Right renal cortex interstitium (tissue), 3 donors: Measurements from ENCODE around the gene CD46. TPM values are rescaled to one million over a fixed set of nuclear protein-coding genes. Genes with fewer than 3 reads are reported as not detected.
A peak's percentile ranks its signal among the peaks of the same experiment; 100 is the strongest.

ENCODE experiments used
- DNase-seq, 3 donors: peaks; one replicate each; pipeline ENCODE4 v3.0.0-alpha.2; 2013; ENCODE audit warnings: low read depth in 3 of 3, low spot score in 2 of 3
- polyA plus RNA-seq, 3 donors: library from polyadenylated mRNA; unstranded; fragments of 120-200 nt; gene quantifications; one replicate each; pipeline ENCODE4 v1.2.1, GENCODE V29; 2013; ENCODE audit not compliant: insufficient read length in 3 of 3

The CD46 gene
- polyA plus RNA-seq, 3 donors: 344 to 380 (median 359) TPM

DNA sequence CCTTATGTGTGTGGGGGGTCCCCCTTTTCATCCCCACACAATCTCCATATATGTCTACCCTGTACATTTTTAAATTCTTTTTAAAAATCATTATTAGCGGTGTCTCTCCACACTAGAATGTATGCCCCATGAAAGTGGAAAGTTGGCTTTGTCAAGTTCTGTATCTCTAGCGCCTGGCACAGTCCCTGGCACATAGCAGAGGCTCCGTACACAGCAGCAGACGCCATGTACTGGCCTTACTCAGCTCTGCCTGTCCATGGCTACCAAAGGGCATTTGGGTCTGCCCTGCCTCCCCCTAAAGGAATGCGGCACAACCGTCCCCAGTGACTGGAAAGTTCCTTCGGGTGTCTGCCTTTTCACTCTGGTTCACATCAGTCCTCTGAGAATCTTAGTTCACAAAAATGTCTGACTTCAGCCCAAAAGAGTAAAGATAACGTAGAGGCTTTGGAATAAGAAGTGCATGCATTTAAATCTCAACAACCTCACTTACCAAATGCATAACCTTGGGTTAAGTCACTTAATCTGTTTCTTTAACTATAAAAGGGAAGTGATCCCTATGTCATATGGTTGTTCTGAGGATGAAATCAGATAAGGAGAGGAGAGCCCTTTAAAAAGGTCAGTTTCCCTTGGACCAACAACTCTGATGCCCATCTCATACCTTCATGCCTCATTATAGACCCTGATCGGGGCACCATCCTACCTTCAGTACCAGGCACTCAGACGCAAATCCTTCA lies 61.1 kb downstream of the CD46 start:
- DNase-seq: no peak

DNA sequence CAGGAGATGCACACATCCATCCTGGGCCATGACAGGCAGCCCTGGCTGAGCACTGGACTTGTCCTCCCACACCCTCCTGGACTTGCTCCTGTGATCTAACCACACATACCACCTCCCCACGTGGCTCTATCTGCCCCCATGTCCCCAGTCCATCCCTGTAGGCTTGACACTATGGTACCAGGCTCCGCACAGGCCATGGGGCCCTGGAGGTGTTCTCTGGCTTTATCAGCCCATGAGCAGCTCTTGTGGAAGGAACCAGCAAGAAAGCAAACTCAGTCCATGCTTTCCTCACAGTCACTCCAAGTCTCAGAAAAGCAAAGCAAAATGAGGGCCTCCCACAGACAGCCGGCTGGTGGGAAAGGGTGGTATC lies 61.6 kb downstream of the CD46 start:
- no peak for DNase-seq

DNA sequence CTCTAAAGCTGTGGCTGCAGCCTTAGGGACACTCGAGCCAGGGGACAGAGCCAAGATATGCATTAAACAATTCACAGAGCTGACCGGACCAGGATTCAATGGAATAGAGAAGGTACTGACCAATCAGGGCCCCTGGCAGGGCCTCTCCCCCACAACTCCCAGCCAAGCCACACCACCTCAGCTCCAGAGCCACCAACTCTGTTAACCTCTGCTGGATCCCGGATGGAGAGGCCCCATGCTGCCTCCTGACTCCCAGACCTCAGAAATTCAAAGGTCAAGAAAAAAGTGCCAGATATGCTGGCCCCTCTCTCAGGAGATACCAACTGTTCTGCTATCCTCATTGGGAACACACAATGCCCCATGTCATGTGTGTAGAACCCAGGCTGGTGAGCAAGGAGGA lies 62.1 kb downstream of the CD46 start:
- DNase-seq: no peak

DNA sequence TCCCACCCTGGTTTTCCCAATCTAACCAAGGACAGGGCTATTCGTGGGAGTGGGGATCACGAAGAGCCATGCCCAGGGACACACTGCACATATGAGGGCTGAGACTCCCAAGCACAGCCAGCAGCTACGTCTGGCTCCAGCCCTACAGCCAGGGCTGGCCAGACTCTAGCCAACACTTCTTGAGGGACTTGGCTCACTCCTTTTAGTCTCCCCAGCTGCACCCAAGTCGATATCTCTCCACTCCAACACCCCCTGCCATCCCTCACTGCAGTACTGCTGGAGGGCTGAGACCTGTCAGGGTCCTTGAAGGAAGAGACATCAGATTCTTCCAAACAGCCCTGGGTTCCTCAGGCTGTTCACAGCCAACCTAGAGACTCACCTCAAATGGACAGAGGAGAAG lies 62.6 kb downstream of the CD46 start:
- no peak for DNase-seq

DNA sequence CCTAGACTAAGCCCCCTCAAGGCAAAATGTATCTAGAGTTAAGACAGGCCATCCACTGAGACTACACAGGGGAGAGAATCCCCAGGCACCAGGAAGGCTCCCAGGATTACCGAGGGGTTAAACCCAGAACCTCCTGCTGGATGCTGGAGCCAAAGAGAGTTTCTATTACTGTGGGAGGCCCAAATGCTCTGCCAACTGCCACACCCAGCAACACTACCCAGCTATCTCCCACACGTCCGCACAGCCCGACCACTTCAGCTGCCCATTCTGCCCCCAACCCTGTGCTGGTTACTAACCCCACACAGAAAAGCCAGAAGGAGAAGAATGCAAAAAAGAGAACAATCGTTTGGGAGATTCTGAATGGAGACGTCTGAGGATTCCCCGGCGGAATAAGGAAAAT lies 63.6 kb downstream of the CD46 start:
- no peak for DNase-seq

DNA sequence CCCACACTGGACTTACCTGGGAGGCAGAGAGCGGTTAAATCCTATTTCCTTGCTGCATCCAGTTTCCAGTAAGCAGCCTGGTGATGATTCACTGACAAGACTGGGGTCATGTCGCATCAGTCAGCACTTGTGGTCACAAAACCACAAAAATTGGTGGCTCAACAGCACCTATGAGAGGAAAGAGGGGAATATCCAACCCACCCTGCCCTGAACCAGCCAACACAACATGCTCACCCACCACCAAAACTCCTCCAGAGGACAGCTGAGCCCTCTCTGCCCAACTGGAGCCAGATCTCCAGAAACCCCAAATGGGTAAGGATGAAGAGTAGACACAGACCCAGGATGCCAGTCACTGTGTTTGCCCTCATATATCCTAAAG lies 64.0 kb downstream of the CD46 start:
- no peak for DNase-seq

DNA sequence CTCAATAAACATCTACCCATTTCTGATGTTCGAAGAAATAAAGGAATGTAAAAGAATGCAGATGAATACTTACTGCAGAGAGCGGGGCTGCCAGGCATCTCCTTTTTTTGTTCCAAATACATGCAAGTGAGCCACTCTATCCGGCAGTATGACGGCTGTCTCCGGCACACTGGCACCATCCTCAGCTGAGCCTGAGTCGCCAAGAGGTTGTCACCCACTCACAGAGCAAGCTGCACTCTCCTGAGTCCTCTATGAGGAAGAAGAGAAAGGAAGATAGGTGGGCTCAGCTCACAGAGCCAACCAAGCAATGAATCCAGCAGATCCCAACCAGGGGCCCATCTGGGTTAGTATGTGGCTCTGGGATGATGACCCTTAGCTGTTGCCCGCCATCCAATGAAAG lies 65.3 kb downstream of the CD46 start:
- no peak for DNase-seq

DNA sequence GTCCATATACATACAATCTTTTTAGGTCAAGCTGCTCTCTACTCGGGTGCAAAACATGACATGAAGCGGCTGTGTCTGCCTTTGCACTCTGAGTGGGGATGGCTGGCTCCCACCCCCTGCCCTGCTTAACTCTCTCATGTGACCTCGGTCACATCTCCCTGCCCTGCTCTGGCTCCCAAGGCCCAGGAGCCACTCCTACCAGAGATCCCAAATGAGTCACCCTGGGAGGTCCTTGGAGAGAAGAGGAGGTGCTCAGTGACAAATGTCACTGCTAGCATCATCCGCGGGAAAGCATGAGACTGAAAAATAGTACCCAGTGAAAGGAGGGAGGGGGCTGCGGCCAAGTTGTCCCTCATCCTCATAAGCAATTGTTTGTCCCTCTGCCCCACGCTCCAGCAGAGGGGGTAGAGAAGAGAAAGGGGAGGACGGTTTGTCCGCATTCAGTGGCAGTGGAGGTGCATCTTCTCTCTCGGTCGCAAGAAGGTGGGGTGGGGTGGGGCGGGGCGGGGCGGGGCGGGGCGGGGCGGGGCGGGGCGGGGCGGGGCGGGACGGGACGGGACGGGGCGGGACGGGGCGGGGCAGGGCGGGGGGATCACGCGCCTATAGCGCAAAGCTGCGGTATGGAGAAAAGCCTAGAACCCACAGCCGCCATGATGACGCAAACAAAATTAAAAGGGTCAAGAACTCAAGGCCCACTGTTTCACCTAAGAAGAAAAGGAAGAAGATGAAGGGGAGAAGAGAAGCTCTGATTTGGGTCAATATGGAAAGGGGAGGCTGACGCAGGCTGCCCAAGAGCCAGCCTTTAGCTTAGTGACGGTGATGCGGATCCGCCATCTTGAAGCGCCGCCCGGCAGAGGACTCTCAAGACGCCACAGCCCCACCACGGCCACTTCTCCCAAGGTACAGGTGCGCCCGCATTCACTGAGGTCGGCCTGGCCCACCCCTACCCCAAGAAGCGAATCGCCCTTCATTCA lies 66.2 kb downstream of the CD46 start:
- DNase-seq: no peak

DNA sequence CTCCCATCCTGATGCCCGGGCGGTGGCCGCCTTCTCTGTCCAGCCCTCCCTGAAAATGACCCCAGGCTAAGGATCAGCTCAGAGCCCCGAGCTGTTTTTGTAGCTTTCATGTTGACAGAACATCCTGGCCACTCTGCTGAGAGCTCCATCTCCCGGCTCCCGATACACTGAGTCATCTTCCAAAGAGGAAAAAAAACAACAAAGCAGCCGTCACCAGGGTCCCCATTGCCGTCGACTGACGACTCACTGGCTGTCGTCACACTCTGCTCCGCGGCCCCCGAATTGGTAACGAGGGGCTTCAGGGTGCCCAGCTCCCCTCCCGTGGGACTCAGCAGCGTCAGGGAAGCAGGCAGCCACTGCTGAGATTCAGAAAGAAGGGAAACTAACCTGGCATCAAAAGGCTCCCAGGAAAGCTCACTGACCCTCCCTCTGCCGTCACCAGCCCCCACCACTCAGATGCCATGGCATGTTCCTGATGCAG lies 67.2 kb downstream of the CD46 start:
- no peak for DNase-seq

DNA sequence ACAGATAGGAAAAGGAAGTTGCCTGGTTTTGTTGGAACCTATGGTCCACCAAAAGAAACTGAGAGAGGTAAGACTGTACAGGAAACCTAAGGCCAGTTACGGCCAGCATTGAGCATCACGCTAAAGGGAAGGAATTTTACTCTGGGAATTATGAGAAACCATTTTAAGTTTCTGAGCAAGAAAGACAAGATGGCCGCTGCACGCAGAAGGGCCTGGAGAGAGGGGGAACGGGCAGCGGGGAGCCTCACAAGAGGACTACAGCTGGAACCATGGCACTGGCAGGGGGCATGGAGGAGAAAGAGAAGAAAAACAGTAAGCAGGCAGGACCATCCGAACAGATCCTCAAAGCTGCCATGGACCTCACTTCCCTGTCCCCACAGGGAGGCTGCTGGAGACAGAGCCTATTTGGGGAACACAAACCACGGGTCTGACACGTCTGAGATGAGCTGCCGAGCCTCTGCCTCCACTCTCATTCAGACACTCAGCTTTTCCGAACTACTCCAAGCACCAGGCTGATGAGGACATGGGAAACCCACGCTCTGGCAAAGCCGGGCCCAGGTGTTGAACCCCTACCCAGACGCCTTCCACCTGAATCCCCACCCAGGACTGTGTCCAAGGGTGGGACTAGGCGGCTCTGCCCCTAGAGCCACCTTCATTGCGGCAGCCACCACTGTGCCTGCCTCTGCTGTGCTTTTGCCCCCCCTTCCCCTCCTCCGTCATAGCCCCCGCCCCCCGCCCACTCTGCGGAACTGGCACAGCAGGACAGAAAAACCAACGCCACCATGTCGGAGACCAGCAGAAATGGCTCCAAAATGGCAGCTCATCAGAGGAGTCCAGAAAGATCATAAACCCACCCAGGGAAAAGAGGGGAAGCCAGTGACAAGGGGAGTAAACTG lies 69.0 kb downstream of the CD46 start:
- no peak for DNase-seq

DNA sequence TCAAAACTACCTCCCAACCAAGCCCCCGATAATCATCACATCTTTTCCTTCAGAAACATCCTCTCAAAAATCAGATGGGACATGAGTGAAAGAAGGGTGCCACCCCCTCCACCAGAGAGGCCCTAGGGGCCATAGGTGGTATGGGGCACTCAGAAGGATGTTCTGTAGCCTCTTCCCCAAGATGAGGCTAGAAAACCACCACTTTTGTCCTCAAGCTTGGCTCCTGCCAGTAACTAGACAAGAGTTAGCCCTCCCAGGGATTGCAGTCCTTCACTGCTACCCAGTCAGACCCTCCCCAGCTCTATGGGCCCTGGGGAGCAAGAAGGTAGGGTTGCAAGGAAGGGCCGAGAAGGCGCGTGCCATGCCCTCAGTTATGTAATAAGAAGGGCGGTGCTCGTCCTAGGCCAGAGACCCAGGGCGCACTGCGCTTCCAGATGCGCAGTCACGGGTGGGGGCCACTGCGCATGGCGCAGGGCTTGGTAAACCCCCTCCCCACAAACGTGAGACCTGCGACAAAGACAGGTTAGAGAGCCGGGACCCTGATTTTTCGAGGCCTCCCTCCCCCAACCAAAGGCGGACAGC lies 69.7 kb downstream of the CD46 start:
- no peak for DNase-seq

DNA sequence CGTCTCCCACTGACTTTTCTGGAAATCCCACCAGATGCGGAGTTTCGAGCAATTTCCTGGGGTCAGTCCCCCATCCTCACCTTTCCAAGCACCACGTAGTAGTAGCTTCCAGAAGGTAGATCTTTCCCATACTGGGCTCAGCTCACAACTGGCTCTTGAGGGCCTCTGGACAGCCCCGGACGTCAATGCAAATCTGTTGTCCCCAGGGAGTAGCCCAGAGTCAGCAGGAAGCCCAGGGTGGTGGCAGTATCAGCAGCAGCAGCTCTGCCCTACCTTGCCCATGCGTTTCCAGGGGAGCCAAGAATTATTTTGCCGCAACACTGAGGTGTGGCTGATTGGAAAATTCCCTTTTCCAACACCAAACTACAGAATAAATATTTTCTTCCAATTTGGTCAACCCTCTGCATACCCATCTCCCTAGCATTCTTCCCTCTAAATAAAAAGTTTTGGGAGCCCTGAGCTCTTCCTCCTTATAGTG lies 70.3 kb downstream of the CD46 start:
- no peak for DNase-seq

DNA sequence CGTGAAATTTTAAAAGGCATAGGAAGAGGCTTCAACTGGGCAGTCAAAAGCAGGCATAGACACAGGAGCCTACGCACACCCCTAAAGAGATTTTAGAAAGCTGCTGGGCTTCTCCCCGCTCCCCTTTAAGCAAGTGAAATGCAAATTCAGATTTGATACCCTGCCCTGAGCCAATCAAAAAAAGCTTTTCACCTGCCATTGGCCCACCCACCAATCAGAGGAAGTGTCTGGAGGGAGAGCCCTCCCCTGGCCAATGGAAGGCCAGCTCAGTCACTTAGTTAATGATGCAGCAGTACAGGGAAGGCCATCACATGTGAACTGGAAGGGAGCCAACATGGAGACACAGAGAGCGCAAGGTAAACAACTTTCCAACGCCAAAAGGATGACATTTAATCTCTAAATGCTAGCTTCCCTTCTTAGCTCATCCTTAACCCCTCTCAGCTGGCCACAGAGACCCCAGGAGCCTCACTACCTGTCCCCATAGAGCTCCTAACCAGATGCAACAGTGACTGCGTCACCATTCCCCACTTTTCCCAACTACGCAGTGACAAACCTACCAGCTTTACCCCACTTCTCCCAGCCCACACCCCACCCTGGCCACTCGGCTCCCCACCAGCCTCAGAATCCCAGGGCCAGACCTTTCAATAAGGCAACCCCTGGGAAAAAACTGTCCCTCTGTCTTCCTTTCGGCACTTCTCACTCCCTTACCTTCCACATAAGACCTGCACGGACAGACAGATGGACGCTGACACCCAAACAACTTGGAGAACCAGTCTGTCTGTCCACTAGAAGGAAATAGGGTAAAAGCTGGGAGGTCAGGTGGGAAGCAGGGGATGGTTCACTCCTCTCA lies 71.0 kb downstream of the CD46 start:
- DNase-seq: no peak

DNA sequence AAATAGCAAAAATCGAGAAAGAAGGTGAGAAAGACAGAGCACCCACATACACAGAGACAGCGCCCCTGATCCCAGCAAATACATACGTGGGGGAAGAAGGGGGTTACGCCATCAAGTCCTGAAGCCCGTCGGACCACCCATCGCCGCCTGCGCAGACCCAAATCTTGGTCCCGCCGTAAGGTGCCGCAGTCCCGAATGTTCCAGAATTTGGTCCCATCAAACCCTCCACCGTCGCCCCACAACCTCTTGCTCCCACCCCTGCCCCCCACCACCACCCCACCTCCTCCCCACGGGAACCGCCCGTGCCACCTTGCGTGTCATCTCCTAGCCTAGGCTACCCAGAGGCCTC lies 71.7 kb downstream of the CD46 start:
- no peak for DNase-seq

DNA sequence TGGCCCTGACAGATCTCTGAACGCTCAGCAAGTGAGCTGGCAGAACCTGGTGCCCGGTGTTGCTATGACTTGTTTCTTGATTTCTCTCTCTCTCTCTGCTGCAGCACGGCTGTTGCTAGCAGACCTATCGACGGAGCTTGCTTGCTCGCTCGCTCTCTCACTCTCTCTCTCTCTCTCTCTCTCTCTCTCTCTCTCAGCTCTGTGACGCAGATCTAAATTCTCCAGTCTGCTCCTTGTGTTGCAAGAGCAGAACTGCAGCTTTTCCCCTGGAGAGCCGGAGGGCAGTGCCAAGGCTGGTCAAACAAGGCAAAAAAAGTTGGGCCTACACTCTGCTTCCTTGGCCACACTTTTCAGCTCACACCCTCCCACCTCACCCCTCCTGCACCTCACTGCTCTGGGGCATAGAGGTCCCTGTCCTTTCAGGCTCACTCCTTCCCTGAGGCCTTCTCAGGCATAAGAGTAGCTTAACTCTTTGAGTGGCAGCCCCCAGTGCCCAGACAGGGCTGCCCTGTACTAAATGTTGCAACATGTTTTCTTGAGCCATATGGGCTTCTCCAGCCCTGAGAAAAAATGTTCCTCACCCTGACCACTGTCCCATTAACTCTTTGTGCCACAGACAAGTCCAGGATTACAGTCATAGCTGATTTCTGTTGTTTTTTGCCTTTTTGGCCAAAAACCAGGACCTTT lies 72.2 kb downstream of the CD46 start:
- peak; percentile 69 to 84 (median 79) for DNase-seq

DNA sequence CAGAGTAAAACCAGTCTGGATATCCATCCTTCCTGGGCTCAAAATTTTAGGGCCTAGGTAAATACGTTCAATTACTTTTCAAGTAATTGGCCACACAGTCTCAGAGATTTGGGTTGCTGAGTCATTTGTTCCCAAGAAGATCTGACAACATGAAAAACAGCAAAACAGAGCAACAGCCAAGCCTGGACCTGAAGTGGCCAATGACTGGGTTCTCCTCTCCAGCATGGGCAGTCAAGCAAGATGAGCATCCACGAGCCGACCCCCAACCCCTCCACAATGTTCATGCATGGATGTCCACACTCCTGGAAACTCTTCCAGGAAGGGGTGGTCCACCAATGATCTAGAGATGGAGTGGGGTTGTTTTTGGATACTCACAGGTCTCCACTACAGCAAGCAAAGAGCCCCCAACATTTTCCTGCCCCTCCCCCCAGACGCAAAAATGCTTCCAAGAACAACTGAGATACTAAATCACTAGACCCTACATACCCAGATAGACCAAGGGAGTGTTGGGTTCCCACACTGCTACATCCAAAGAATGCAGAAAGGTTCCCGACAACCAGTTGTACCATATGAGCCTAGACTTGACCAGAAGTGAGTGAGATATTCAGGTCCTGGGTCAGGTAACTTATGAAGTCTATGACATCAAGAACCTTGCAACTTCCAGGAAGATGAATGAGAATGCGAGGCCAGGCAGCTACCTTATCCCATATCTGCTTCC lies 73.0 kb downstream of the CD46 start:
- no peak for DNase-seq

DNA sequence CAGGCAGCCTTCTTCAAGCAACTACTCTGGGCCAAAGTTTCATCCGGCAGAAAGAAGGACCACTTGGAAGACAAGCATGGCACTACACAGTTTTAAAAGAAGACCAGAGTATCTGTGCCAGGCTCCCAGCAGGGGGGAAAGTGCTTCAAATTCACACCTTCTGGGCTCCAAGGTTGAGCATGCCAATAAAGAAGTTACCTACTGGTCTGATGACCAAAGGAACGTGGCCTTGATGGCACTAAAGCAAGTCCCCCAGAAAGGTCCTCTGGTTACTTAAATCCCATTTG lies 73.5 kb downstream of the CD46 start:
- no peak for DNase-seq

DNA sequence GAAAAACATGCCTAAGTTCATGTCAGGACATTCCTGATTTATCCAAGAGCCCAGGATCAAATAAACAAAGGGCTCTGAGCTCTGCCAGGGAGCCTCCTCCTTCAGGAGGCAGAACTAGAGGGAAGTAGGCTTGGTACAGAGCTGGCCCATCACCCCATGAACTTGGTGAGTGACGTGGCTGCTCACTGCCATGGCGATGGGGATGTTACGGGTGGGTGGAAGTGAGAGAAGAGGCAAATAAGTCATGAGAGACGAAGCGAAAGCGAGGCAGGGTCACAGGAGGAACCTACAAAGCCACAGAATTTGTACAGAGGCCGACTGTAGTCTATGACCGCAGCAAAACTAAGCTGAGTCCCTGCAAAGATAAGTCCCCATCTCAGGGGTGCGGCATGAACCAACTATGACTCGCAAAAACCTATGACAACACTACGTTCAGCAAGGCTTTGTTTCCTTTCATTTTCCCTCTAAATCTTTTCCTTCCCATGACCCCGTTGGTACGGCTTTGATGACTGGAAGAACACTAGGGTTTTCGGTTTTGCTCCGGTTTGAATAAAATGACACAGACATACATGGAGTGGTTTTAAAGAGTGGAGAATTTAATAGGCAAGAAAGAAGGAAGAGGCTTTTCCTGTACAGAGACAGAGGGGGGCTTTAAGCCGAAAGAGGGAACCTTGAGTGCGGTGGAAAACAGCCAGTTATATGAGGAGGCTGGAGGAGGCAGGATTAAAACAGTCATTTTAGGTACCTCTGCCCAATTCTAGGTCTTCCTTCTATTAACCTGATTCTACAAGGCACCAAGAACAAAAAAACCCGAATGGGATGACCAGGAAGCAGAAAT lies 74.1 kb downstream of the CD46 start:
- no peak for DNase-seq
